Activated gamma-delta T cell treated with Interleukin-2 at 50 U/mL for 16 hours (primary cell): ENCODE data around the gene KARS1.
"Not testable (repeated sequence)": the region's sequence is repeated elsewhere in the genome, so short reads cannot be mapped to it uniquely, and the experiment has no call there.

ENCODE experiments used
- DNase-seq: peaks from one replicate; pipeline ENCODE4 v3.0.0-alpha.2; 2020

KARS1 gene

DNA sequence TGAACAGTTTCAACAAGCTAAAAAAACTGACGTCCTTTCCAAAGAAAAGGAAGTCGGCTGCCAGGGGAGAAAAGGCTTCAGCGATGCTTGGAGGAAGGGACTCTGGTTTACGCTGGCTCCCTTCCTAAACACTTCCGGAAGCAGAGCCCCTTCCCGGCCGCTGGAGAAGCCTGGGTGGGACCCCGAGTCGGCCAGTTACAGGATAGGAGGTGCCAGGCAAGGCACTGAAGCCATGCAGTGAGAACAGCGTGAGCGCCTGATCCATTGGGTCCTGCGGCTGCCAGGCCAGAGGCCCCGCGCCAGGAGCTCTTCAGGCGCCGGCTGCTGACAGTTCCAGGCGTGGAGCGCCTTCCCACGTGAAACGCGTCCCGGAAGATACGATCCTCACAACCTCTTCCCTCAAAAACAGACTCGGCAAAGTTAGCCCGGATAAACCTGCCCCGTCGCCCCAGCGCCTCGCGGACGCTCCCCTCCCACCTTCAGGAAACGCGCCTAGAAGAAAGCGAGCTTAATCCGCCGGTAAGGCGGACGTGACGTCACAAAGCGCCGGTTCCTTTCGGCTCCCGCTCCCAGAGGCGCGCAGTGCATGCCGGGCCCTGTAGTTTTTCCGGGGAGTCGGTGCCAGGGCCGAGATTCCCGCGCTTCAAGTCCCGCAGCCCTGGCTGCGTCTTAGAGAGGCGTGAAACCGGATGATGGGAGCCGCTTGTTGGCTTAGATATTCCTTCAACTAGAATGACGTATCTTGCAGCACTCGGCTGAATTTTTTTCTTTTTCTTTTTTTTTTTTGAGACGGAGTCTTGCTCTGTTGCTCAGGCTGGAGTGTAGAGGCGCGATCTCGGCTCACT lies 24.5 kb downstream of the KARS1 start, which contains the start of gene ADAT1:
ADAT1 (minus strand) TSS at position 521 of the 845 bp plus-strand sequence. CDS start 2,482 bp downstream, outside the sequence.
- DNase-seq: peak; percentile 96

DNA sequence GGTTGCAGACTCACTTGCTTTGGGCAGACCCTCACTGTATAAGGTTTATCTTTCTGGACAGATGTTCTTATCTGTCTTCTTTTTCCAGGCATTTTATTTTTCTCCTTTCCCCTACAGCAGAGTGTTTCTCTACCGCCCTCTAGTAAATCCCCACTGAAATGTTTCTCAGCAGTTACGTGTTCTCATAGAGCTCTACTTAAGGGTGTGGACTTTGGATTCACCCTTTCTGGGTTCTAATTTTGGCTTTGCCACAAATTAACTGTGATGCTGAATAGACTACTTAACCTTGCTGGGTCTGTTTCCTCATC lies 26.3 kb downstream of the KARS1 start:
- no peak for DNase-seq

- peak; percentile 69 for DNase-seq
Measured at GRCh38 chr16:75620326-75621169, 26.9 kb downstream of the KARS1 start.

DNA sequence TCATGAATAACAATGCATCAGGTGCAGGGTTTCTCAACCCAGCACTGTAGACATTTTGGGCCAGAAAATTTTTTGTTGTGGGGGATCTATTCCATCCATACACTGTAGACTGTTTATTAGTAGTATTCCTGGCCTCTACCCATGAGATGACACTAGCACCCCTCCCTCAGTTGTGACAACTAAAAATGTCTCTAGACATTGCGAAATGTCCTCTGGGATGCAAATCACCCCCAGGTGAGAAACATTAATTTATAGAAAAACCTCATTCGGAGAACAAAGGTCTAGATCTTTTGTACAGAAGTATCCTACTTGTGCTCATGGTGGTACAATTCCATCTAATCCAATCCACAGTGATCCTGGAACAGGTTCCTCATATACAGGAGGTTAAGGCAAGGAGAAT lies 28.7 kb downstream of the KARS1 start:
- DNase-seq: no peak

DNA sequence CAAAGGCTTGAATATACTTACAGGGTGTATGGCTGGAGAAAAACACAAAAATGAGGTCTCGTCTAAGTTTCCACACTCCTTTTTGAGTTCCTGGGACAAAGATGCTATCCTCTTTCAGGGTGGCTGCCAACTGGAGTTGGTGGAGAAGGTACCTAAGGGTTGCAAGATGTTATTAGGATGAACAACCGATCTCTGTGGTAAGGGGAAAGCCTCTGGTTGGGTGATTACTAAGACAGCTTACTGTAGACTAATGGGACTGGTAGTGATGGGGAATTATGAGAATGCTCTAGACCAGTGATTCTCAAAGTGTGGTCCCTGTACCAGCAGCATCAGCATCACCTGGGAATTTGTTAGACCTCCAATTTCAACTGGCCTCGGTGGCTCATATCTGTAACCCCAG lies 30.3 kb downstream of the KARS1 start:
- DNase-seq: no peak

GRCh38 chr16:75616521-75617010 lies 30.9 kb downstream of the KARS1 start:
- DNase-seq: no peak

DNA sequence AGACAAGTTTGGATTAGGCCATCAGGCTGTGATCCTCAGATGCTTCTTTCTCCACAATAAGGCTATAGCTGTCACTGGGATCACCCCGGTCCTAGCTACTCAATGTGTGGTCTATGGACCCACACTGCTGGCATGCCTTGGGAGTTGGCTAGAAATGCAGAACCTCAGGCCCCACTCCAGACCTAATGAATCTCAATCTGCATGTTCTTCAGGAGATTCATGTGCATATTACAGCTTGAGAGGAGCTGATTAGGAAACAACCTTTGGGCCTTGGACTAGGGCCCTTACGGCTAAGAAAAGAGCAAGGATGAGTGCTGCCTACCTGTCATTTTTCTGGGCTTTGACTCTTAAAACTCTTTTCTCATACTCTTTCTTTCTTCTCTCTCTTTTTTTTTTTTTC lies 31.8 kb downstream of the KARS1 start:
- no peak for DNase-seq

GRCh38 chr16:75614066-75614897 lies 33.2 kb downstream of the KARS1 start:
- no peak for DNase-seq

- DNase-seq: no peak
Measured at GRCh38 chr16:75606507-75606906, 41.0 kb downstream of the KARS1 start.

- no peak for DNase-seq
Measured at GRCh38 chr16:75603241-75603640, 44.2 kb downstream of the KARS1 start.

GRCh38 chr16:75599452-75600277 lies 47.8 kb downstream of the KARS1 start:
- no peak for DNase-seq

GRCh38 chr16:75593825-75594820 lies 53.3 kb downstream of the KARS1 start:
- DNase-seq: no peak

GRCh38 chr16:75593308-75593707 lies 54.2 kb downstream of the KARS1 start:
- DNase-seq: no peak

DNA sequence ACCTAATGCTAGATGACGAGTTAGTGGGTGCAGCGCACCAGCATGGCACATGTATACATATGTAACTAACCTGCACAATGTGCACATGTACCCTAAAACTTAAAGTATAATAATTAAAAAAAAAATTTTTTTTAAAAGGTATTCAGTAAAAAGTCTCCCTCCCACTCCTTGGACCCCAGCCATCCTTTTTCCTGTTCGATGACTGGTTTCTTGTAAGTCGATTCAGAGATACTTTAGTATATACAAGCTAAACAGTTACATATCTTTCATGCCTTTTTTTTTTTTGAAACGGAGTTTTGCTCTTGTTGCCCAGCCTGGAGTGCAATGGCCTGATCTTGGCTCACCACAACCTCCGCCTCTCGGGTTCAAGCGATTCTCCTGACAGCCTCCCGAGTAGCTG lies 55.5 kb downstream of the KARS1 start:
- not testable (repeated sequence) for DNase-seq

- DNase-seq: no peak
Measured at GRCh38 chr16:75590920-75591843, 56.3 kb downstream of the KARS1 start.

DNA sequence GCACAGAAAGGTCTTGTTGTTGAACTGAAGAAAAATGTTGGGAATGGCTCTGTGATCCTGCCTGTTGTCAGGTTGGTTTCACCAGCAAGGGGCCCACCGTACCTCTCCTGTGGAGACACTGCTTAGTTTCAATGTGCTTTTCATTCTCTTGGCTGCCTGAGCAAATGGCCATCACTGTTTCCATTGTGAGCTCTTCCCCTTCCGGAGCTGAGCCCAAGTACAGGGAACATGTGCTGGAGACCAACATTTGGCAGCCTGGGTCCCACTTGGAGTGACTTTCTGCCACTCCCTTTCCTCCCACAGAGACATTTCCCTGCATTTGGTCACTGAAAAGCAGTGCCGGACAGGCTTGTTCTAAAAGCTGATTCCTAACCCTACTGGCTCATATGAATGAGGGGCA lies 58.2 kb downstream of the KARS1 start:
- no peak for DNase-seq

GRCh38 chr16:75588716-75589115 lies 58.7 kb downstream of the KARS1 start:
- DNase-seq: no peak

GRCh38 chr16:75584108-75584507 lies 63.4 kb downstream of the KARS1 start:
- DNase-seq: no peak

GRCh38 chr16:75579281-75579834 lies 68.1 kb downstream of the KARS1 start:
- DNase-seq: no peak
